ENCODE measurements around the gene EMP2. TPM values are rescaled to one million over a fixed set of nuclear protein-coding genes. Genes with fewer than 3 reads are reported as not detected.
A peak's percentile ranks its signal among the peaks of the same experiment; 100 is the strongest.
"Not testable (repeated sequence)": the region's sequence is repeated elsewhere in the genome, so short reads cannot be mapped to it uniquely, and the experiment has no call there.

Gene EMP2
- polyA plus RNA-seq, 5 donors: 57.4 to 66.2 (median 63.0) TPM

DNA sequence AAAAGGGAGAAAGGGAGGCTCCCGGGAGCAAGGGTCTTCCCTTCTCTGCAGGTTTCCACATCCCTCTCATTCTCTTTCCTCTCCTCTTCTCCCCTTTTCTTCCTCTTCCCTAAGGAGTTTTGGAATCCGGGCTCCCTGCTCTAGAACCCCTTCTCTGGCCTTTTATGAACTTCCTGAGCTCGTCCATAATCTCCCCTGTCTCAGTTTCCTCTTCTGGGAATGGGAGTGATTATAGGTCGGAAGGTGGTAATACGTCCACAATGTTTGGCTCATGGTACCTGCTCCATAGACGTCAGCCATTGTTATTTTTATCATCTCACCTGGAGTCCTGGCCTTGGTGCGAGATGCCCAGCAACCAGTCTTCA, 467 bp upstream of the EMP2 start:
- no peak for DNase-seq

DNA sequence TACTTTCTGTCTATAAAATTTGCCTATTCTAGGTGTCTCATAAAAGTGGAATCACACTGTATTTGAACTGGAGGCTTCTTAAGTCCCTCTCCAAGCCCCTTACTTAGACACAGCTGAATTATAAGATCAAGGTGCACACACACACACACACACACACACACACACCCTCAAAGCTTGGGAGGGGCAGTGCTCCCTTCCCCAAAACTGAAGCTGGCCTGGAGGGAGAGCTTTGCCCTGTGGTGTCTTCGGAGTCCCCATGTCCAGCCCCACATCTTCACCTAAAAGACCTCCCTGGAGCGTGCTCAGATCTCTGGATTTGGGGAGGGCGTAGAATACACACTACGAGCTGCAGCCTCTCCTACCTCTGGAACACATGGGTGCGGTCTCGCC, 828 bp downstream of the EMP2 start:
- no peak for DNase-seq

DNA sequence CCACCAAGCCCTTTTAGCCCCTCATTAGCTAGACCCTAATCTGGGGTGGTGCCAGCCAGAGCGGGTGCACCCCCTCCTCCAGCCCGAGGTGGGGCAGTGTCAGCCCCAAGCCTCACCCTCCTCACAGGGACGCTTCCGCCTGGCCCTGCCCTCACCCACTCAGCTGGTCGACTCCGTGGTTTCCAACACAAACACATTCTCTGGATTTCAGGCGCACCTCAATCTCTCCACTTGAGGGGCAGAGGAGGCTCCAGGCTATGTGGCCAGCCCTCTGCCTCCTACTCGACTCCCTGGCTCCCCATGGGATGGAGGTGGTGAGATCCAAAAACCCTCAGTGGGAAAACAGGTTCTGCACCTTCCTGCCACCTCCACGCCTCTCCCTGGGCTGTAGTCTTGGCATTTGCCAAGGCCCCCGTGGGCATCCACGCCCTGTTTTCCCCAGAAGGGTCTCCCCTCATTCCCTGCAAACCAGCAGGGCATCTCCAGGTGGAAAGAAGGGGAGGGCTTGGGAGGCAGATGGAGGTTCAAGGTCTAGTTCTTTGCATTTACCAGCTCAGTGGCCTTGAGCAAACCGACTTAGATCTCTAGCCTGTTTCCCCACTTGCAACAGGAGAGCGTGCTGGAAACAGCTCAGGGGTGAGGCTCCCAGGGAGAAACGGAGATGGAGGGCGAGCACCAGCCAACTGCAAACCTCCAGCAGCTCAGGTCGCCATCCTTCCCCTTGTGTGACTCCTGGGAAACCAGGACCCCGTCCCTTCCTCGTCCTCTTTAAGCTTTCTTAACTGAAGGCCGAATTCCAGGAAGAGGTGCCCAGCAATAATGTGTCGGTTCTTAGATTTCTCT, 1.7 kb downstream of the EMP2 start:
- peak in 1 of 2 donors; percentile 50 for DNase-seq

DNA sequence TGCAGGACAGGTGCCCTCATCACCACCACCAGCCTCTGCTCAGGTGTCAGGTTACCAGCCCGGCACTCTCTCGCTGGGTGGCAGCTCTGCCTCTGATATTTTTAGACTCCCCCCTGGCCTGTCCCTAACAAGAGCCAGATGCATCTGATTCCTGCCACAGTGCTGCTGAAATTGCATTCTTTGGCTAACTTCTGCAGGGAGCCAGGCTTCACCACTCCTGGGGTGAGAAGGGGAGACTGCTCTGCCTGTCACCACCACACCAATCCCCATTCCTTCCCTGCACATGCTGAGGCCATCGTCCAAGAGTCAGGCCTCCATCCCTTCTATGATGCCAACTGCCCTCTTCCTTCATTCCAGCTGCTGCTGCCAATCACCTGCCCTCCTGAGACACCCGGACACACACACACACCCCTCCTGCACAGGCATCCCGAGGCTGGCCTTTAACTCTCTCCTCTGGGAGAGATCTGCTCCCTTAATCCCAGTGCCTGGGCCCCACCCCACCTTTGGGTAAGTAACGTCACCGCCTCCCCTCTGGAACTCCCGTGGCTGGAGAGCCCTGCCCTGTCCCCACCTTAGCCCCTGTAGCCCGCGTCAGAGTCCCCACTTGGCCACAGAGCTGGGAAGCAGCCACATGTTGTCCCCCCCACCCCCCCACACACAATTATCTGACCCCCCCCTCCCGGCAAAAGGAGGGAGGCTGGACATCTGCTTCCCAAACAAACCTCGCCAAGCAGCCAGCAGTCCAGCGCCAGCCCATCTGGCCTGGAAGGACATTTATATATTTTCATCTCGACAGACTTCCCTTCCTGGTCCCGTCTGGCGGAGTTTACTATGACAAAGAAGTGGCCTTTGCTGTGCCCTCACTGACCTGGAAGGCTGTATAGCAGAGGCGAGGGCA, 2.8 kb downstream of the EMP2 start:
- no peak for DNase-seq

DNA sequence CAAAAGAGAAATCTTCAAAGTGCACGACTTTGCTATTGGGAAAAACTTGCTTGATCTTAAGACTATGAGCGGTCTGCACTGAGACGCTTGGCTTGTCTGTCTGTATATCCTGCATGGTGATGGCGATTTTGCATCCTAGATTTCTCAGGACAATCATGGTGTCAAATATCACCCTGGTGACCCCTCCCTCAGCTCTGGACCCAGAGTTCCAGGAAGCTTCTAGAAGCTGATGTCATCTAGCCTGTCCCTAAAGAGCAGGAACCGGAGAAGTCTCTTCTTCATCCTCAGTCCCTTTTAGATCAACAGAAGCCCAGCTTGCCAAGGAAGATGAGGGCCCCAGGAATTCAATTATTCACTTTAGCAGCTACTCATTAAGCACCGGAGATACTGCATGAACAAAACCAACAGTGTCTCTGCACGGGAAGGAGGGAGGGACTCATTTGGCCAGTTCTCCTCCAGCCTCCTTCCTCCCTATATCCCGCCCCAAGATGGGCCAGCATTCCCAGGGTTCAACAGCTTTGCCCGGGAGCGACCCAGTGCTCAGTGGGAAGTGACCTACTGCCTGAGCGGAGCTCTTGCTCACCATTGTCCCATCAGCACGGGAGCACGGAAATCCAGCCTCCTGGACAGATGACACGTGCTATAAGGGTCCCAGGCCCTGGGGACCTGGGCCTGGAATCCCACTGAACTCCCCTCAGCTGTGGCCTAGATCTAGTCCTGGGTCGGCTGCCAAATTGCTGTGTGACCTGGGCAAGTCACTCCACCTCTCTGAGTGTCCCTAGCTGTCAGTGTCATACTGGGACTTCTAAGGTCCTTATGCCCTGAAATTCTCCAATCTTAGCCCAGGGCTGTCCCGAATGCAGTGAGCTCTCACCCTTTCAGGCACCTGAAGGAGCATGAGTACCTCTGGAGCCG, 3.8 kb downstream of the EMP2 start:
- no peak for DNase-seq

DNA sequence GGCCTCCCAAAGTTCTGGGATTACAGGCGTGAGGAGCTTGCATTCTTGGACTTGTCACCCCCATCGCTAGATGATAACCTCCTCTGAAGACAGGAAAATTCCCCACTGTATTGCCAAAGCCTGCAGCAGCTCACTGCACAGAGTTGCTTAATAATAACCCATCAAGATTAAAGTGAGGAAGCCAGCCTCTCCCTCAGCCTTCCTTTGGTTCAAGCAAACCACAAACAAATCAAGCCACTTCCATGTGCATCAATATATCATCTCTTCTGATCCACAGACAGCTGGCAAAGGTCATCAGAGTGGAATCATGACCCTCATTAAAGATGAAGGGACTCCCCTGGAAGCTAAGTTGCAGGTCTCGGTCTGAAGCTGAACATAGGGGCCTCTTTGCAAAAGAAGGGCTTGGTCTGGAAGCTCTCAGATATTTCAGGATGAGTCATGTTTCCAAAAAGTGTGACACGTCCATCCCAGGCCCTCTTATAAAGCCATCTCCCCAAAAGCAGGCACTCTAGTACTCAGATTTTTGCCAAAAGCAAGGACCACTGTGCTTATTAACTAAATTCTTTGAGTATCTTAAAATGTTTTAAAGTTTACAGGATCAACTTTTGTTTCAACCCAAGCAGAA, 4.8 kb downstream of the EMP2 start:
- DNase-seq: no peak

DNA sequence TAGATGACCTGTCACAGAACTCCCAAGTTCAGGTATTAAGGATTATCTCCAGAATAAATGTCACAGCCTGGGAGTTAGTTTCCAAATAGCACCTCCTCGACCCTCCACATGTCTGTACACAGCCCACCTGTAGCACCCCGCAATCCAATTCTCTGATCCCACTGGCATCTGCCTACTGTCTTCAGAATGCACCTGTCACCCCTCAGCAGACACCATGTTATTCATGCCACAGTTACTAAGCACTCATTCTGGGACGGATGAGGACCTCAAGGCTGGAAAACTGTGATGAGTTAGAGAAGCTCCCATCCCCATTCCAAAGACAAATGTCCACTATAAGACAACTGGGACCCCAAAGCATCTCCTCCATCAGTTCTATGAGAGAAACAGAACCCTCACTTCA, 7.8 kb downstream of the EMP2 start:
- DNase-seq: no peak

DNA sequence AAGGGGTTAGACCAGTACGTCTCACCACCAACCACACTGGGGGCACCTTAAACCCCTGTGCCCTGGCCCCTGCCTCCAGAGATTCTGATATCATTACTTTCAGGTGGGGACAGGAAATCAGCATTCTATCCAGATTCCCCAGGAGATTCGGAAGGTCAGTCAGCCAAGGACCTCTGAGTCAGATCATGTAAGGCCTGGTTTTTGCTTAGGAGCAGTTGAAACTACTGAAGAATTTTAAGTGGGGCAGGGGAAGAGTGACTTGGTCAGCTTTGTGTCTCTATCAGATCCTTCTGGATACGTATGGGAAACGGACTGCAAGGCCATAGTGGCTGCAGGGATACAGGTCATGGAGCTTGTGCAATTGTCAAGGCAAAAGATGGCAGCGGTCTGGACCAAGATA, 9.0 kb downstream of the EMP2 start:
- DNase-seq: no peak

DNA sequence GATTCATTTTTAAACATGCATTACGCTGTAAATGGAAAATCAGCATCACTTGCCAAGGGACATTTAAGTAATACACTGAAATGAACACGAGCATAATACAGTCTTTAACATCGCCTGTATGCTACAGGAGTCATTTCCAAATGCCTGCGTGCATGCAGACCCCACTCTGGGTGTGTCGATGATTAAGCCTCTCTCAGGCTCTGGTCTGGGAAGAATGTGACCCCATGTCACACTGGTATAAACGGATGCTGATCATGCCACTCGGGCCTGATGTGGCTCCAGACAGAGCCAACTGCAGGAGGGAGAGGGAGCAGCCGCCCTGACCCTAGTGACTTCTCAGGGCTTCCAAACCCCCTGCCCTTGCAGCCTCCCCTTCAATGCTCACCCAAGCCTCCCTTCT, 10.8 kb downstream of the EMP2 start:
- no peak for DNase-seq

DNA sequence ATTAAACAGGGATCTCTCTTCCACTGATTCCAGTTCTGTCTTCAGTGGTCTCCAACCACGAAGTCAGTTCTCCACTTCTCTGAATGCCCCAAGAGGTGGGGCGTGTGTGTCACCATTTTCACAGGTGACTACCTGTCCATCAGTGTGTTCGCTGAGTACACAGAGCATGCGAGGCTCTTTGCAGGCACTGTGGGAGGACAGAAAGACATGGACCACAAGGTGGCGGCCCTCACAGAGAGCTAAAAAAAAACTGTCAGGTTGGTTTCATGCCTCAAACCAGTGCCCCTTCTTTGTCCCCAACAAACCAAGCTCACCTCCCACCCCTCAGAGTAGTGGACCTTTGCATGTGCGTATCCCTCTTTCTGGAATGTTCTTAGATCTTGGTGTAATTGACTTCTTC, 13.8 kb downstream of the EMP2 start:
- no peak for DNase-seq

DNA sequence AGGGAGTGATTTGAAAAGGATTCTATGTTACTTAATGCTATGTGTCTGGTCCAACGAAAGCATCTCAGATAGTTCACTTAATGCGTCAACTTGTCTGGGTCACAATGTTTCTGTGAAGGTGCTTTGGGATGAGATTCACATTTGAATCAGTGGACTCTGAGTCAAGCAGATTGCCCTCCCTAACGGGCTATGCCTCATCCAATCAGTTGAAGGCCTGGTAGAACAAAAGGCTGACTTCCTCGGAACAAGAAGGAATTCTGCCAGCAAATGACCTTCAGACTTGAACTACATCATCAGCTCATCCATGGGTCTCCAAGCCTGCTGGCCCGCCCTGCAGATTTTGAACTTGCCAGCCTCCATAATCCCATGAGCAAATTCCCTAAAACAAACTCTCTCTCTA, 15.2 kb downstream of the EMP2 start:
- no peak for DNase-seq

DNA sequence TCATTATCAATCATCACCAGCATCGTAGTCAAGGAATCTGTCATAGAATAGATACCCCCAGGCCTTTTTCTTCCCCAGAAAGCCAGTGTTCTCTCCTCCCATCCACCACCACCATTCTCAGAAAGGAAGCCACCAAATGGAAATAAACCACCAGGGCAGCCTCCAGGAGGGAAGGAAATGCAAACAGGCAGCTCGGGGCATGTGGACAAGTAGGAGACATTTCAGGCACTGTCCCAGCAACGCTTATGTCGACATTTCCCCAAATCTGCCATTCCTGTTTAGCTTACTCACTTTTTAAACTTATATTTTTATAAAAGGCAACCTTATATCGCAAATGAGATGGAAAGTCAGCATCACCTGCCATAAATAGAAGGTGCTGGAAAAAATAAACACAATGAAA, 15.8 kb downstream of the EMP2 start:
- no peak for DNase-seq

DNA sequence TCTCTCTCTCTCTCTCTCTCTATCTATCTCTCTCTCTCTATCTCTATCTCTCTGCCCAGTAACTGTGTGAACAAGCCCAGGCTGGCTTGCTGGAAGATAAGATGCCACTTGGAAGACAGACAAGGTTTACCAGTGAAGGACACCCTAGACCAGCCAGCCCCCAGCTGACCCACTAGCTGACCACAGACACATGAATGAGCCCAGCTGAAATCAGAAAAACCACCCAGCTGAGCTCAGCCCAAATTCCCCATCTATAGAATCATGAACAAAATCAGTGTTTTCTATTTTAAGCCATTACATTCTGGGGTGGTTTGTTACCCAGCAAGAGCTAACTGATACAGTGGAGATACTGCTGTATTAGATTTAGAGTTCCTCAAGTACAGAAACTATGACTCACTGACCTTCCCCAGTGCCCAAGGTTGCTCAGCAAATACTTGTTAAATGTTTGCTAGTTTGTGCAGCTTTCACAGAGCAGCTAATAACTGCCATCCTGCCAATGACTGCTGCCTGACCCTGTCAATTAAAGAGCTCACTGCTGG, 18.0 kb downstream of the EMP2 start:
- DNase-seq: no peak

DNA sequence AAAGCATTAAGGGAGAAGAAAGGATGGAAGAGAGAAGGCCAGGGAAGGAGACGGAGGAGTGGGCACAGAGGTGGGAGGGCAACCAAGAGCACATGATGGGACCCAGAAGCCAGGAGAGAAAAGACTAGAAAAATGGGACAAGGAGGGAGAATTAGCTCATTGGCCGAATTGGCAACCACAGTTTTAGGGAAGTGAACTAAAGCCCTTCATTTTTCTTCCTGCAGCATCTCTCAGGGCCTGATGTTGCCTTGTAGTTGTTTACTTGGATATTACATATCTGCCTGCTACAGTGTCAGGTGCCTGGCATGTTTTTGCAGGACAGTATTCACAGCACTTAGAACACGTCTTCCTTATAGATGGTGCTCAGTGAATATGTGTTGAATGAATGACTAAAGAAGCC, 19.0 kb downstream of the EMP2 start:
- DNase-seq: no peak

DNA sequence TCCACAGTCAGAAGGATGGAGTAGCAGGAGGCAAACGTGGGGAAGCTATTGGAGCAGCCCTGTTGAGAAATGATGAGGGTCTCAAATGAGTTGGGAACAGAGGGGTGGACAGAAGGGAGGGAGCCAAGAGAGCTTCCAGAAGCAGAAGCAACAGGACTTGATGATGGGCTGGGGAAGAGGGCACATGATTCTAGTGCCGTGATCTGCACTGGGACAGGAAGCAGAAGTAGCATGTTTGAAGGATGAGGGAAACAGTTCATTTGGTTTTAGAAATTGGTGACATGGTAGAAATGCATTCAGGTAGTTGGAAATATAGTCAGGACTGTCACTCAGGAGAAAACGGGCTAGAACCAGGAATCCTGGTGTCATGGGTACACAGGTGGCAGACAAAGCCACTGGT, 19.4 kb downstream of the EMP2 start:
- DNase-seq: no peak

DNA sequence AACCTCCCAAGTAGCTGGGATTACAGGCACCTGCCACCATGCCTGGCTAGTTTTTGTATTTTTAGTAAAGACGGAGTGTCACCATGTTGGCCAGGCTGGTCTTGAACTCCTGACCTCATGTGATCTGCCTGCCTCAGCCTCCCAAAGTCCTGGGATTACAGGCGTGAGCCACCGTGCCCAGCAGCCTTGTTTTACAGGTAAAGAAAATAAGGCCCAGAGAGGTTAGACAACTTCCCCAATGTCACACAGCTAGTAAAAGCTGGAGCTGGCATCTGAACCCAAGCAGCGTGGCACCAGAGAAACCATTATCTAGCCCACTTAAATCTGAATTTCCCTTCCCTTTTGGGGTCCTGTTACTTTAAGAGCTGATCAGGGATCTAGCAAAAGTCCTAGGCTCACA, 20.6 kb downstream of the EMP2 start:
- not testable (repeated sequence) for DNase-seq

DNA sequence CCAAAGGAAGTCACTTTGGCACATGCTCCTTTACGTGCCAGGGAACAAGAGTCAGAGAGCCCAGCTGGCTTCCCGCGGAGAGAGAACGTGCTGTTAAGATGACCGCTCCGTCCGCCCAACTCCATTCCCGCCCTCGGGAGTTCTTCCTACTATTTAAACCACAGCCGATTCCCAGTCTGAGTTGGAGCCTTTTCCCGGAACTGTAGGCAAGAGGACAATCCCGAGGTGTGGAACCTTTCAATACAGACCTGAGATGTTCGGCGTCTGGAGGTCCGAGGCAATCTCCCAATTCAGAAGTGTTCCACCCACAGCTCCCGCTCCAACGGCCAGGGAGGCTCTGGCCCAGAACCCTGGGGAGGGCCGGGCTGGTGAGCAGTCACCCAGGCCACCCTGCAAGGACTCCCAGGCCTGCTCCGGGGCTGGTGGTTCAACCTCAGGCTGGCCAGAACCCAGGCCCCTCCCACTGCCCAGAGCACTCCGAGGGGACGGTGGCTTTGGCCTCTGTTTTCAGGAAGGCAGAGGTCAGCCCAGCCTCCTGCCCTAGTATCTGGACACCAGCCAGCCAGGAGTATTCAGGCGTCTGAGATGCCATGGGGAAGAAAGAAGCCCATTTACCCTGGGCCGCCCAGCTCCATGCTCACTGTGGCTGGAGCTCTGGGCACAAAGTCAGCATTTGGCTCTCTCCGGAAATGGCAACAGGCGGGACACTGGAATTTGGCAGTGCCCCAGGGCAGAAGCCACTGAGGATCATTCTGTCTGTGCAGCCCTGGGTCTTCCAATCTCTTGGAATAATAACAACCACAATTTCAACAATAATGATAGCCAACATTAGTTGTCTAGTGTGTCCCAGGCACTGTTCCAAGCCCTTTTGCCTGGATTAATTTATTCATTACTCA, 21.4 kb downstream of the EMP2 start:
- no peak for DNase-seq

DNA sequence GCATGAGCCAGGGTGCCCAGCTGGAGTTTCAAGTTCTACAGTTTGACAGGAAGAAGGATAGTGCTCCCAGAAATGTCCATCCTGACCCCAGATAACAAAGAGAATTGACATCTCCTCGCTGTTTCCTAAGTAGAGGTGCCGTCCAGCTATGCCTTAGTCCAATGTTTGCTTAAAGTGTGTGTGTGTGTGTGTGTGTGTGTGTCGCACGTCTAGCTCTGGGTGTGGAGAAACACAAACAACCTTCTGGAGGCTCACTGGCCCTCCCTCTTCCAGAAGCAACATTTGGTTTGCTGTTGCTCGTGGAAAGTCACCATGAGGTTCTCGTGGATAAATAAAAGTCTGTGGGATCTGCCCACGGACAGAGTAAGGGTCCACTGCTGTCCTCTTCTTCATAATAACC, 22.1 kb downstream of the EMP2 start:
- no peak for DNase-seq

DNA sequence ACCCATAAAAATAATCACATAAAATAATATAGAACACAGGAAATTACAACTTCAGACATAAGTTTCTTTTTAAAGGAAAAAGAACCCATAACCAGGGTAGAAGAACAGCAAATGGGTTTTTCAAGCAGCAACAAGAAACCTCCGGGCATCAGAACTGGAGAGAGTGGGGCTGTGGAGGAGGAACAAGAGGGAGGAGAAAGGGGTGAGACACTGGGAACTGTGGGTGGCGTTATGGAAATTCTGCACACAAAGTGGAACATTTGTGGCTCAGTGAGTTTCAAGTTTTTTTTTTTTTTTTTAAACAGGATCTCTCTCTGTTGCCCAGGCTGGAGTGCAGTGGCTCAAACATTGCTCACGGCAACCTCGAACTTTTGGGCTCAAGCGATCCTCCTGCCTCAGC, 22.6 kb downstream of the EMP2 start:
- DNase-seq: no peak

DNA sequence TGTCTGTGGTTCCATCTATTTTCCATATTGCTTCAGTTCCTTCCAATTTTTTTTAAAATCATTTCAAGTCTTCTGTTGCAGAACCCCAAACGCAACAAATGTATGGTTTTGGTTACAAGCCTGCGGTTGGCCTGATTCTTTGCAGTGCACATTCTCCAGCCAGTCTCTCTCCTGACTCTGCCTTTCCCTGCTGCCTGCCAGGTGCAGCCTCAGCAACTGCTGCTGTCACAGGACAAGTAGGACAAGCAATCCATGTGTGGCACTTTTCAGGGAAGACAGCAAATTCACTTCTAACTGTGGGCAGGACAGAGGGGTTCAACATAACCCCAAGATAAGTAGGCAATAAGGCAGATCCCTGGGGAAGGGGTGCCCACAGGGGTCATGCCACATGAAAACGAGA, 24.2 kb downstream of the EMP2 start:
- DNase-seq: no peak

Measured in right lung (tissue), 5 donors.